Gastrocnemius medialis (tissue), 4 donors: ENCODE results near the gene ACBD3. TPM values are rescaled to one million over a fixed set of nuclear protein-coding genes. Genes with fewer than 3 reads are reported as not detected.

Experiments
- ATAC-seq, 2 donors: fragments of 150-250 bp; one replicate each; pipeline ENCODE4 v1.9.1; 2016
- DNase-seq, 2 donors: peaks; one replicate each; pipeline ENCODE4 v3.0.0-alpha.2; 2019
- H3K27ac ChIP-seq, 4 donors: fragments of 200-600 bp; sonication (generic); 1 replicate in 1 of 4; 2 replicates in 3 of 4; pipeline ENCODE4 v1.5.1; 2016 to 2018; ENCODE audit warnings: mild to moderate bottlenecking in 2 of 4, moderate library complexity in 1 of 4
- H3K27me3 ChIP-seq, 3 donors: fragments of 200-600 bp; sonication (generic) in 2 of 3; 1 replicate in 1 of 3; 2 replicates in 2 of 3; pipeline versions ENCODE4 v1.5.1 to v1.6.0; 2016 to 2019; ENCODE audit warnings: mild to moderate bottlenecking in 1 of 3, moderate library complexity in 1 of 3
- H3K36me3 ChIP-seq, 2 donors: fragments of 200-600 bp; sonication (generic) in 1 of 2; one replicate each; pipeline ENCODE4 v1.5.1; 2017 to 2018
- H3K4me1 ChIP-seq, 2 donors: fragments of 200-600 bp; sonication (generic) in 1 of 2; one replicate each; pipeline ENCODE4 v1.5.1; 2016 to 2017; ENCODE audit warnings: mild to moderate bottlenecking in 2 of 2
- H3K4me3 ChIP-seq, 4 donors: fragments of 200-600 bp; sonication (generic) in 3 of 4; 1 replicate in 1 of 4; 2 replicates in 3 of 4; pipeline ENCODE4 v1.5.1; 2016 to 2019; ENCODE audit warnings: mild to moderate bottlenecking in 2 of 4
- H3K9me3 ChIP-seq, 3 donors: fragments of 200-600 bp; sonication (generic) in 2 of 3; 1 replicate in 1 of 3; 2 replicates in 2 of 3; pipeline ENCODE4 v1.5.1; 2016 to 2019
- POLR2A ChIP-seq, 2 donors: fragments of 450-650 bp; IDR thresholded peaks; one replicate each; pipeline ENCODE4 v1.6.1; 2017; ENCODE audit warnings: antibody characterized with exemption in 2 of 2, mild to moderate bottlenecking in 2 of 2, moderate library complexity in 2 of 2
- in situ Hi-C, 4 donors: fragments of 200-750 bp; cut with MboI; loops; one replicate each; pipeline versions ENCODE4 v1.15.0 to v1.8.0; 2017; ENCODE audit warnings: low sequenced_read_pairs in 4 of 4
- intact Hi-C: fragments of 100-400 bp; cut with DNase I; formaldehyde crosslinking; loops from one replicate; pipeline ENCODE4 v1.15.1; 2023; ENCODE audit warnings: low total_unique reads
- total RNA-seq, 4 donors: library from RNA; depleted of rRNA; stranded (reverse); fragments of >200 nt; gene quantifications; one replicate each; pipeline versions ENCODE4 v1.1.0 to v1.2.3, GENCODE V29; 2016
- TF ChIP-seq, protein P1 (sequence below), 5 experiments: fragments of 450-650 bp in 3 of 5; fragments of 200-600 bp in 2 of 5; sonication (generic) in 2 of 5; IDR thresholded peaks in 4 of 5; conservative IDR thresholded peaks in 1 of 5; 1 replicate in 4 of 5; 2 replicates in 1 of 5; pipeline ENCODE4 v1.5.1; 2016 to 2019; ENCODE audit warnings: antibody characterized with exemption in 5 of 5, mild to moderate bottlenecking in 3 of 5, moderate library complexity in 3 of 5

ACBD3 gene
- total RNA-seq, 4 donors from 2014 or later, result 31.1 to 43.9 (median 36.6) TPM

DNA sequence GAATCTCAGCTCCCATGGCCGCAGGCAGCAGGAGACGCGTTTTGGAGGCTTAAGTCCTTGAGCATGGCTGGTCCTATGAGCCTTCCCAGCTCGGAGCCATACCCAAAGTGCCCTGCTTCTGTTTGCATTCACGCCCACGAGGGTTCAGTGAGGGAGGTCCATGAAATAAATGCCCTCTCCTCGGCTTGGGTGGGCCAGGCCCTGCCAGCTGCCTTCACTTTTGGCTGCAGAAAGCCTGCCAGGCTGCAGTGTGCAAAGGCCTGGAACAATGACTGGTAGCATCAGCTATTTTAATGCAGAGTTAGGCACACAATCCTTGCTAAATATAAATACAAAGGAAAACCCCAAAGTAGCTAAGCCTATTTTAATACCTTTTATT, 74.7 kb downstream of the ACBD3 start:
- ATAC-seq (no peak), DNase-seq (no peak)
- H3K9me3 ChIP-seq, result no peaks in the 10 kb centered on the region
- intact Hi-C loops, result no loop called here
- peak overlapping the region in 2 of 4 donors; percentile 93 to 96 for H3K27ac ChIP-seq
- H3K36me3 ChIP-seq, result no peaks in the 10 kb centered on the region
- no peak overlapping the region for H3K4me3 ChIP-seq
- in situ Hi-C loops, result no loop called here
- TF ChIP-seq POLR2A (IDR thresholded peaks at IDR 0.05), result no peak
- TF ChIP-seq, protein P1, sequence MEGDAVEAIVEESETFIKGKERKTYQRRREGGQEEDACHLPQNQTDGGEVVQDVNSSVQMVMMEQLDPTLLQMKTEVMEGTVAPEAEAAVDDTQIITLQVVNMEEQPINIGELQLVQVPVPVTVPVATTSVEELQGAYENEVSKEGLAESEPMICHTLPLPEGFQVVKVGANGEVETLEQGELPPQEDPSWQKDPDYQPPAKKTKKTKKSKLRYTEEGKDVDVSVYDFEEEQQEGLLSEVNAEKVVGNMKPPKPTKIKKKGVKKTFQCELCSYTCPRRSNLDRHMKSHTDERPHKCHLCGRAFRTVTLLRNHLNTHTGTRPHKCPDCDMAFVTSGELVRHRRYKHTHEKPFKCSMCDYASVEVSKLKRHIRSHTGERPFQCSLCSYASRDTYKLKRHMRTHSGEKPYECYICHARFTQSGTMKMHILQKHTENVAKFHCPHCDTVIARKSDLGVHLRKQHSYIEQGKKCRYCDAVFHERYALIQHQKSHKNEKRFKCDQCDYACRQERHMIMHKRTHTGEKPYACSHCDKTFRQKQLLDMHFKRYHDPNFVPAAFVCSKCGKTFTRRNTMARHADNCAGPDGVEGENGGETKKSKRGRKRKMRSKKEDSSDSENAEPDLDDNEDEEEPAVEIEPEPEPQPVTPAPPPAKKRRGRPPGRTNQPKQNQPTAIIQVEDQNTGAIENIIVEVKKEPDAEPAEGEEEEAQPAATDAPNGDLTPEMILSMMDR (IDR thresholded peaks at IDR 0.05 in 4 of 5, conservative IDR thresholded peaks at IDR 0.05 in 1 of 5), result no peak
- peaks cover 23 to 24% of the 10 kb centered on the region in 2 donors for H3K4me1 ChIP-seq
- no peaks in the 10 kb centered on the region for H3K27me3 ChIP-seq

- DNase-seq (no peak), ATAC-seq (no peak)
- in situ Hi-C loops (no loop called here), intact Hi-C loops (no loop called here)
- Histone ChIP-seq H3K9me3 (no peaks in the 10 kb centered on the region), H3K36me3 (no peaks in the 10 kb centered on the region), H3K4me1 (peaks cover 23 to 24% of the 10 kb centered on the region in 2 donors), H3K27me3 (no peaks in the 10 kb centered on the region), H3K4me3 (peak overlapping the region; percentile 66 to 92 (median 80)), H3K27ac (peak overlapping the region; percentile 93 to 98 (median 96))
- TF ChIP-seq, protein P1 (IDR thresholded peaks at IDR 0.05 in 4 of 5, conservative IDR thresholded peaks at IDR 0.05 in 1 of 5), result no peak
Observed at GRCh38 chr1:226111098-226111882, 75.3 kb downstream of the ACBD3 start.

GRCh38 chr1:226110249-226111097, 76.1 kb downstream of the ACBD3 start:
- H3K9me3 ChIP-seq, result no peaks in the 10 kb centered on the region
- peaks cover 23 to 24% of the 10 kb centered on the region in 2 donors for H3K4me1 ChIP-seq
- peak overlapping the region; percentile 66 to 92 (median 80) for H3K4me3 ChIP-seq
- peak; percentile 75 to 78 for ATAC-seq
- DNase-seq, result peak in 1 of 2 donors; percentile 38
- in situ Hi-C loops, result no loop called here
- TF ChIP-seq POLR2A (IDR thresholded peaks at IDR 0.05), result no peak
- TF ChIP-seq, protein P1 (IDR thresholded peaks at IDR 0.05 in 4 of 5, conservative IDR thresholded peaks at IDR 0.05 in 1 of 5), result peak in 1 of 5 experiments; percentile 4
- no peaks in the 10 kb centered on the region for H3K27me3 ChIP-seq
- H3K36me3 ChIP-seq, result no peaks in the 10 kb centered on the region
- intact Hi-C loops, result loop anchor here (1.0 kb wide), 2 partner anchors 11 to 48 kb away; partner anchors contain the start of gene H3-3A
- H3K27ac ChIP-seq, result peak overlapping the region; percentile 93 to 98 (median 96)

DNA sequence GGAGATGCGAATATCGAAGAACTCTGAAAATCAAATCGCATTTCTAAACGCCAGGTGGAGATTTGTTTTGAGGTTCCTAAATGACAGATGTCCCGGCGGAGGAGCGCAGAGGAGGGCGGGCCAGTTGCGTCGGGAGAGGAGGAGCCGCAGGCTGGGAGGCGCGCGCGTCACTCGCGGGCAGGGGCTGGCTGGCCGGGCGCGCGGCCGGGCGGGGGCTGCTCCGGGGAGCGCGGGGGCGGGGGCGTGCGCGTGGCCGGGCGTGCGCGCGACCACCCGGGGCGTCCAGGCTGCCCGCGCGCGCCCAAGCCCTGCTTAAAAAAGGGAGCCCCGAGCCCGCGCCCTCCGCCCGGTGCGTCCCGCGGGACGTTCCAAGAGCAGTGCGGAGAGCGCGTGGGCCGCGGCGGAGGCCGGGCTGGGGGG, 76.7 kb downstream of the ACBD3 start:
- Histone ChIP-seq H3K27ac (peak overlapping the region; percentile 93 to 98 (median 96)), H3K36me3 (no peaks in the 10 kb centered on the region), H3K4me1 (peaks cover 23 to 24% of the 10 kb centered on the region in 2 donors), H3K9me3 (no peaks in the 10 kb centered on the region), H3K27me3 (no peaks in the 10 kb centered on the region), H3K4me3 (peak overlapping the region; percentile 66 to 92 (median 84))
- ATAC-seq, result peak; percentile 87 to 89
- TF ChIP-seq POLR2A (IDR thresholded peaks at IDR 0.05), result peak; percentile 57 to 66
- TF ChIP-seq, protein P1 (IDR thresholded peaks at IDR 0.05 in 4 of 5, conservative IDR thresholded peaks at IDR 0.05 in 1 of 5), result peak in 1 of 5 experiments; percentile 34
- intact Hi-C loops, result loop anchor here (1.0 kb wide), 2 partner anchors 11 to 48 kb away; partner anchors contain the start of gene H3-3A
- in situ Hi-C loops, result loop anchor here in 1 of 4 donors (5.0 kb wide), 1 partner anchor 43 kb away; no protein-coding TSS in a partner anchor
- DNase-seq, result peak; percentile 73 to 79
